NCI-H82 treated with DMSO at 0.1 percent for 48 hours (cell line): ENCODE measurements around the gene TMEM18.

Experiments used
- DNase-seq: peaks from one replicate; lab custom pipeline; 2025; ENCODE audit not compliant: unreplicated experiment; lab: John Stamatoyannopoulos, UW

Gene TMEM18

DNA sequence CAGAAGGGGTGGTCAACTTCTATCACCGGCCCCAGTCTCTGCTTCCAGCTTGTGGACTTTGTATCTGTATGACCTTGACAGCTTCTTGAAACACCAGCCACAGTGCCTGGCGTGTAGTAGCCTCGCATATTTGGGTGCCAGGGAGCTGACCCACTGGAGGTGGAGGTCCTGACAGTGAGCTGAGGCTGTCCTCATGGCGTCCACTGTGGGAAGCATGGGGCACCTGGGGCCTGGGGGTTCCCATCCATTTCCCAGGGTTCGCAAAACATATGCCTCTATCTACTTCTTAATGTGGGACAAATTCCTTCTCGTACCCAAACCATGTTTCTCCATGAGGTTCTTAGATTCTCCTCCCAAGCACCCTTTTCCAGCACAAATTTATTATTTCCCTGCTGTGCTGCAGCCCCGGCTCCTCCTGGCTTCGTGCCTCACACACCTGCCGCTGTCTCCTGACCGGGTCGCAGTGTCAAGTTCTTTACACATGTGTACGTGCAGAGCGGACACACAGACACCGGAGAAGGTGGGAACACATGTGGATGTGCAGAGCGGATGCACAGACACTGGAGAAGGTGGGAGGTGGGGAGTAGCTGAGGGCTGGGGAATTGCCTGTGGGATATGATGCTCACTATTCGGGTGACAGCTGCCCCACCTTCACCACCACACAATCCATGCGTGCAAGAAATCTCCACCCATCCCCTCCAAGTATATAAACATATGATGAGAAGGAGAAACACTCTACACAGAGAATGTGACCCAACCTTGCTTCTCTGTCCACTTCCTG lies 23.4 kb downstream of the TMEM18 start:
- DNase-seq, result no peak

DNA sequence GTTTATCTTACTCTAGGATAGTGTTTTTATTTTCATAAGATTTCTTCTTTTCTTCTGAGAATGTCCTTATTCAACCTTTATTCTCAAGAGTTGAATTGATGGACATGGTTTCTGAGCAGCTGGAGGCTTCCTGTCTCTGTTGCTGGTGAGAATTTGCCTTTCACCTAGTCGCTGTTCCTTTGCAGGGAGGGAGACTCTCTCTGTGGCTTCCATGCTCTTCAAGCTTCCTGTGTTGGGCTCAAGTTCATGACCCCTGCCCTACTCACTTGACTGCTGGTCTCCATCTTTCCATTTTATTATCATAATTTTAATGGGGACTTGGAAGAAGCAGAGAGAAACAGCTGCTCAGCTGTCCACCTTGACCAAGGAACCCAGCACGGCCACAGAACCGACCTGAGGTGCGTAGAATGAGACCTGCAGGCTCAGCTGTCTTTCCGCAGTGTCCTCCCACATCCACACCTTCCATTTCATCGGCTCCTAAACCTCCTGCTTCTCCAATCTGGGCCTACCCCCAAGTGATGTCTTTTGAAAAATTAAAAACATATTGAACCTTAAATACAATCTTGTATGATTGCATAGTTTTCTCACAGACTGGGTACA lies 24.2 kb downstream of the TMEM18 start:
- no peak for DNase-seq

DNA sequence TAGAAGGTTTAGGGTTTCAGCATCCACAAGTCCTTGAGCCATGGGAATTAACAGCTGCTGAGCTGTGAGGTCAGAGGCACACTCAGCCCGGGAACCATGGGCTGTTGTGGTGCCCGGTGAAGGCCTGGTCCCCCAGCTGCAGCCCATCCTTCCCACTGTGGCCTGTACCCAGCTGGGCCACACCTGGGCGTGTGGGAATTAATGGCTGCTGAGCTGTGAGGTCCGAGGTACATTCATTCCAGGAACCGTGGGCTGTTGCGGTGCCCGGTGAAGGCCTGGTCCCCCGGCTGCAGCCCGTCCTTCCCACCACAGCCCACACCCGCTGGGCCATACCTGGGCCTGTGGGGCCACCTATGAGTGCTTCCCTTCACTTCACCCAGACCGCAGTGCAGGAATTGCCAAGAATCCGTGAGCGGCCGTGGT lies 25.2 kb downstream of the TMEM18 start:
- DNase-seq, result no peak

DNA sequence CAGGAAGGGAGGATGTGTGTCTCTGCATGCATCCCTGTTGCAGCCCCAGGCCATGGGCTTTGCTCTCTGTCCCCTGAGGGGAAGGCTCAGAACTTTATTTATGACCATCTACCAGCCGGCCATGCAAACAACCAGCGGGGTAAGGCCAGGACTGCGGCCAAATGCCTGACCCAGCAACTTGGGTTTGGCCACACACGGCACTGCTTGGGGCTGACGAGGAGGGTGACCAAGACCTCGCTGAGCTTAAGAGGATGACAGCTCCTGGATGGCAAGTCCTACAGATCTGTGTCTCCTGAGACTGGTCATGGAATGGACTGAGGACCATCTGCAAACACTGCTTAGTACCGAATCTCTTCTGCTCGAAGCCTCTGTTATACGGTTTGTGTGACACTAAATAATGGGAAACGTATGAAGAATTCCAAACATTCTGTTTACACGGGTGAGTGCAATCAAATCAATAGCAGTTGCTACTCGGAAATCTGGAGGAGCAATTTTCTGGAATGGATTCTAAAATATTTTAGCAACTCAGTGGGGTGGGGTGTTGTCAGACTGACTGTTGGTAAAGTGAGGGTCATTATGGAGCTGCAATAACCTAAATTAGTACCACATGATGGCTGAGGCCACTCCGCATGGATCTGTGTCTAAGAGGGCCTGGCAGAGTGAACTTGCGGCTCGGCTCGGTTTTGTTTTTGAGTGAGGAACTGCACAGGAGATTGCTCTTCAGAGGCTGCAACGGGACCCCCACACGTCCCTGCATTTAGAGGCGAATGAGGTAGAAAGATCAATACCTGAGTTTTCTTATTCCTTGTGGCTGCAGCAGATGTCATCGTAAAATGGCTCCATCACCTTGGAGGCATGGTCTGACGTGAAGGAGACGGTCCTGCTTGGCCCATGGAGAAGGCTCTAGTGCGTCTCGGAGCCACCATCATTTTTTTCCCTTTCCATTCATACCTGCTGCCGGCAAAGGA lies 26.6 kb downstream of the TMEM18 start:
- no peak for DNase-seq

DNA sequence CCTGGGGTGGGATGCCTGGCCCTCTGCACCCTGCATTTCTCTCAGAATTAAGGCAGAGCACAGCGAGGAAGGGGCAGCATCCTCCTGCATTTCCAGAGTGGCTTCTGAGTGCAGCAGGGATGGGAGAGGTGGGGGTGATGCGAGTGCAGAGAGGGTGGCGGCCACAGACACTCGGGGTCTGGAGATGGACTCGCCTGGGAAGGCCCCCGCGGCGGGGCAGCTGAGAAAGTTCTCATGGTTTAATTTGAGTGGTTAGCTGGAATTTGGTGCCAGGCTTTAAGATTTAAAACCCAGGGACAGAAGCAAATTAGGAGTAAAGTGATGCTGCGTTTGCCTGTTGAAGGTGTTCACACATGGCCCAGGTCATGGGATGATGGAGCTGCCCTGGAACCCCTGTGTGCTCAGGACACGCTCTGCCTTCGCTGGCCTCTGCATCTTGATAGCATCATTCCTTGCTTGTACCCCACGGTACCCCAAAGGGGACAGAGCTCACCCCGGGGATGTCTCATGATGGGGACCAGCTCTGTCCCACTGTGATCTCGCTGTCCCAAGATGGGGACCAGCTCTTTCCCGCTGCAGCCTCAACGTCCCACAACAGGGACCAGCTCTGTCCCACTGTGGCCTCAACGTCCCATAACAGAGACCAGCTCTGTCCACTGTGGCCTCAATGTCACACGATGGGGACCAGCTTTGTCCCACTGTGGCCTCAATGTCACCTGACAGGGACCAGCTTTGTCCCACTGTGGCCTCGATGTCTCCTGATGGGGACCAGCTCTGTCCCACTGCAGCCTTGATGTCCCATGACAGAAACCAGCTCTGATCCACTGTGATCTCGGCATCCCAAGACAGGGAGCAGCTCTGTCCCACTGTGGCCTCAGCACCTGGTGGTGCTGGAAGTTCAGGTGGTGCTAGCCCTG lies 27.5 kb downstream of the TMEM18 start:
- no peak for DNase-seq

DNA sequence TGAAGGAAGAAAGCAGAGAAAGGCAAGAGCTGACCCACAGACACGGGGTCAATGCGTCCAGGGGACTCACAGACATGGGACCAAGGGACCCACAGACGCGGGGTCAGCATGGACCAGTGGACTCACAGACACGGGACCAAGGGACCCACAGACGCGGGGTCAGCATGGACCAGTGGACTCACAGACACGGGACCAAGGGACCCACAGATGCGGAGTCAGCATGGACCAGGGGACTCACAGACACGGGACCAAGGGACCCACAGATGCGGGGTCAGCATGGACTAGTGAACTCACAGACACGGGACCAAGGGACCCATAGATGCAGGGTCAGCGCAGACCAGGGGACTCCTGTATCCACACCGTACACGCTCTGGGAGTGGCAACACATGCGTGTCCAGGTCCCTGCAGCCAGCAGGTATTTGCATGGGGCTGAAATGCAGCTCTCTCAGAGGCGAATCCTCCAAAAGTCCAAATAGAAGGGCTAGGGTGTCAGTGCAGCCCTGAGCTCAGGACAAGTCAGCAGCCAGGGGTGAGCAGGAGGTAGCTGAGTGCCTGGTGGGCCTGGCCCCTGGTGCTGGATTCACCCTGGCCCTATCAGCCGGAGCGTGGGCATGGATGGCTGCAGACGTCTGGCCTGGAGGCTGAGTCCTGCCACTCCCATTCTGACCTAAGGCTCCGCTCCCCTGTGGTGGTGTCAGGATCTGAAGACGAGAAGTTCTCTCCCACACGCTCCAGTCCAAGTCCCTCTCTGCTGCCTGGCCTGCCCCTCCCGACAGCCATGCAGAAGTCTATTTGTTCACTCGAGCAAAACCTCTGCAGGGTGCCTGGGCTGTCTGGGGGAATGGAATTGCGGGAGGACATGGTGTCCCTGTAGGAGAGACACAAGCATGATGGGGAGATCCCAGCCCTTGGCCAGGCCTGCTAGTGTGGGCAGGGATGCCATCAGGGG lies 28.5 kb downstream of the TMEM18 start:
- DNase-seq, result no peak

DNA sequence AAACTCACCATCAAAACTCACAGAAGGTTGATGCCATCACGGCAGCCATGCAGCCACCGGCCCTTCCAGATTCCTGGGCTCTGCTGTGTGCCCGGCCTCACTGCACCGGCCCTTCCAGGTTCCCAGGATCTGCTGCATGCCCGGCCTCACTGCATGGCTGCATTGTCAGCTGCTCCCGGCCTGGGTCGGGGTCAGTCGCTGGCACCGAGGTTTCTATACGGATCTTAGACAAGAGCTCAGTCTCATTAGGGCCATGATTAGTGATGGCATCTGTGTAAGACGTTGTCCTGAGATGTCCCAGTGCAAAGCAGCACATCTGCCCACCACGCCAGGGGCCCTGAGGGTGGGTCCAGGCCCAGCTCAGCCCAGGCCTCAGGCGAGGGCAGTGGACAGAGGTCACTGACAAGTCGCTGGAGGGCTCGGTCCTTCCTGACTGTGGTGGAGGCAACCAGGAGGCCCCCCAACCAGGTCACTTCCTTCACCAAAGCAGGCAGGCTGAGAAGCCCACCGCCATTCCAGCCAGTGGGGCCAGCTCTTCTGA lies 29.4 kb downstream of the TMEM18 start:
- DNase-seq, result no peak

DNA sequence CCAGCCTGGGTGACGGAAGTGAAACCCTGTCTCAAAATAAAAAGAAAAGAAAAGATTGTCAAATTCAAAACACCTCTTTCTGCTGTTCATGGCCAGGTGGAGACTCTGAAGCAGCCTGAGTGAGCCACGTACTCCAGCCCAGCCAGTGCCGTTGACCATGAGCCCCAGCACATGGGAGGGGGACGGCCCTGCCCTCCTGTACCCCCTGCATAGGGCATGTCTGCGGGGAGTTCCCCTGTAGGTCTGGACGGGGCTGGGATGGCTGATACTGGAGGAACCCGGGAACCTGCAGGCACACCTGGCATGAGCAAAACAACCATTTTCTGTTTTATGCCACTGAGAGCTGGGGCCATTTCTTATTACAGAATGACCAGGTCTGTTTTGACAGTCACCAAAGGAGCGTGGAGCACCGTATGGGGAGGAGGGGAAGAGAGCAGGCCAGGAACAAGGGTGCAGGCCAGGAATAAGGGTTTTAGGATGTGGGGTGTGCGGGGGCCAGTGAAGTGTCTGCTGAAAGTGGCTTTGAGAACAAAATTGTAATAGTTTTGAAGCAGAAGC lies 30.1 kb downstream of the TMEM18 start:
- DNase-seq, result no peak

DNA sequence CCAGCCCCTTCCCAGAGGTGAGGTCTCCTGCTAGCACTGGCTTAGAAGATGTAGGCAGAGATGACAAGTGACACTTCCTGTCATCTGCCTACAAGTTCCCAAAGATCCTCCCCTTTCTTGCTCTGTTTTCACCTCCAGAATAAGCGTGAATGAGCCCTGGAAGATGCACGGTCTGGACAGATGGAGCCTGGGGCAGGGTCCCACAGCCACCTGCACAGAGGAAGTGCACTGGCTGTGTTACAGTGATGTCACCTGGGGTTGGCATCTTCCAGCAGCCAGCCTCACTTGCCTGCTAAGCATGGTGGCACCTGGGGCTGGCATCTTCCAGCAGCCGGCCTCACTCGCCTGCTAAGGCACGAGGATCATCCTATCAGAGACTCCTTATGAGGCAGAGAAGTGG lies 32.3 kb downstream of the TMEM18 start:
- no peak for DNase-seq

DNA sequence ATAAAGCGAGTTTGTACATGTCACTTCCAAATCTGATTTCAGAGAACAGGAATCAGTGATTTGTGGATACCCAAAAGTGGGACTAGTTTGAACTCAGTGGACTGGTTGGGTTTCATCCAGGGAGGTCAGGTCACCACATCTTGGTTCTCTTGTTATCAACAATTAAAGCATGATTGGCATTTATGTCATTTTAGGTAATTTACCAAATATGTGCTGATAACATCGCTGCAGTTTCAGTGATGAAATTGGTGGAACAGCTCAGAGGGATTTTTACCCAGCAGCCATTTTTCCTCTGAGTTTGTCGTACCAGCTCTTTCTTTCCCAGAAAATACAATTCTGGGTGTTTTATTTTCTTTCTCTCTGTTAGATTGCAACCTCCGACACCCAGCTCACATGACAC lies 33.4 kb downstream of the TMEM18 start:
- no peak for DNase-seq

DNA sequence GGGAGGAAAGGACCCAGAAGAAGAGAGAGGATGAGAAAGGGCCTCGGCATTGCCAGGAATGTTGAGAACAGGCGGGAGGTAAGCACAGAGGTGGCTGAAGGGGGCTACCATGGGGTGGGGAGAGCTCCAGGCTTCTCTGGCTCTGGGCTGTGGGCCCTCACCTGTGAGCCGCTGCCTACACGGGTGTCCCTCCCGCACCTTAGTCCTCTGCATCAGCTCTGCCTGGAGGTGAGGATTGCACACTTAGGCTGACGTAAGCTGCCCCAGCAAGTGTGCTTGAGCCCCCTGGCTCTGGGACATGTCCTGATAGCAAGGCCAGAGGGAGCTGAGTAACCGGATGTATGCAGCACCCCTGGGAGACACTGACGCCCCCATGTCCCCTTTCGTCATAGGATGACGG lies 33.9 kb downstream of the TMEM18 start:
- no peak for DNase-seq

DNA sequence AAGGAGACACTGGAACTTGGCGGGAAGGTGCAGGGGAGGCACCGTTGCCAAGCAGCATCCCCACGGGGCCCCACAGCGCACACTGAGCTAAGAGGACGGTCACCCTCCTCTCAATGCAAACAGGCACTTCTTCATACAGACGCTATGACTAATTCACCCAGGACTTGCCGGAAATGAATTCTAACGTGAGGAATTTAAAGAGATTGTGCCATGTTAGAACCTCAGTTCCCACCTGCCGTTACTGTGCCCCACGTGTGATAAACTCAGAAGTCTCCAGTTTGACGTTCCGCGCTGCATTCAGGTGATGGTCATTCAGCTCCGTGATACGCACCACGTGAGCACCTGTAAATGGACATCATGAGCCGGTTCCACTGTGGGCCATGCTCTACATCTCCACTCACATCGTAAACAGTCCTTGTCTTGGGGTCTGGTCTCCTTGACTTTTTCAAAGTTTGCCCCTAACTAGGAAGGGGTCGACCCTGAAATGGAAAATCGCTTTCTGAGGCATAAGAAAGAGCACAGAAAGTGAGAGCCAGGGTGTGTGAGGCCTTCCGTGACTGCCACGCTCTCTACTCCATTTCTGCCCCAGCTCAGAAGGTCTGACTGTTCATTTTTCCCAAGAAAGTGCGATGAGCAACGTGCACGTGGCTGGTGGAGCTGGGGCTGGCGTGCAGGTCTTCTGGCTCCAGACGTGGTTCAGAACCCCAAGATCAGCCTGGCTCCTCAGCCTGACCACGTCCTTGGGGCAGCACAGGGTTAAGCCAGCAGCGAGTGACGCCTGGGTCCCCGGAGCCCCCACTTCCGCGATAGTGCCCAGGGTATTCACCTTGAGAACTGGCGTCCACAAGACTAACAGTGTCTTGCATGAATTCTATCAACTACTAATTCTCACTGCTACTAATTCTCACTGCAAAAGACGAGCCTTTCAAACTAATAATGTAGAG lies 35.1 kb downstream of the TMEM18 start:
- DNase-seq, result no peak

DNA sequence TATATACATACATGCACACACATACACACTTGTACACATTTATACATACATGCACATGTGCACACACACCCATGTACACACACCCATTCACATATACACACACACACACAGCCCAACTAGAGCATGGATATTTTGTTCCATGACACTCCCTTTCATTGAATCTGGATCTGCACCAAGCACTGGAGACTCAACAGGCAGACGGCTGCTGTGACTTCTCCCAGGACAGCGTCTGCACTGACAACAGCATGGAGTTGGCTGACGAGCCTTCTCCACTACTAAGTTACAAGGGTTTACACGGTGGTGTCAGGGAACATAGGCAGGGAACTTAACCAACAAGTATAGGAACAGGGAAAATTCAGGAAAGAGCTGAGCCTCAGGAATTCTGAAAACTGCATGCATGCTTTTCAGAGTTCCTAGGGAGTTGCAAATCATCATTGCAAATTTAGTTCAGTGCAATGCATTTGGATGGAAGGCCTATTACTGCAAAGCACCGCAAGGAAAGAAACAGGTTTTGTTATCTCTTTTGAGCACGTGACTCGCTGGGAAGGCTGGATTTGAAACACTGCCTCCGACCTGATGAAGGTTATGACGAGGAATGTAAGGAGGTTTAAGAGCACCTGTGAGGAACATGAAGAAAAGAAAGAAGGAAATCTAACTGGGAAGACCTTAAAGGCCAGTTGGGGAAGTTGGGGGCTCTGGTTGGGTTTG lies 35.9 kb downstream of the TMEM18 start:
- no peak for DNase-seq

DNA sequence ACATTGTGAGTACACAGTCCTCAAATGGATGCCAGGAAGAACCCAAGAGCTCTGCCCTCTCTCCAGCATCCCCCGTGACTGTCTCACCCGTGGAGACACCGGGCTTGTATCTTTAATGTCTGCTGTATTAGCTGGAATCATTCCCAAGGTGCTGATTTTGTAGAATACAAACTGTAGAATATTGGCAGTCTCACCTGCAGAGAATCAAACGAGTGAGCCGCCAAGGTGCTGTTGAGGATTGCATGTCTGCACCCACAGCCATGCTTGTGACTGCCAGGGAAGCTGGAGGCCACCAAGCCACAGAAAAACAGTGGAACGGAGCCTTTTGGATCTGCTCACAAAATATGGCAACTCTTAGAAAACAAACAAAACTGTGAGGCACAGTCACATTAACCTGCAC lies 37.5 kb downstream of the TMEM18 start:
- no peak for DNase-seq

DNA sequence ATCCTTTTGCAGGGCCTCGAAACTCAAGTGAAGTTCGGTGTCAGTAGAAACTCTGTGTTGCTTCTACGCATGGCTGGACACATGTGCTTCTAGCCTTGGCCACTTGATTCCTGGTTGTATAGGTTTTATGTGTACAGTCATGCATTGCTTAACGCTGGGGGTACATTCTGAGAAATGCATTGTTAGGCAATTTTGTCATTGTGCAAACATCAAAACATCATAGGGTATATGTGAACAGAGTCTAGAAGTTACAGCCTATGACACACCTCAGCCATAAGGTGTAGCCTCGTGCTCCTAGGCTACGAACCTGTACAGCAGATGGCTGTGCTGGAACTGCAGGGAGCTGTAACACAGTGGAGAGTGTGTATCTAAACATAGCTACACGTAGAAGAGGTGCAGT lies 39.4 kb downstream of the TMEM18 start:
- no peak for DNase-seq

DNA sequence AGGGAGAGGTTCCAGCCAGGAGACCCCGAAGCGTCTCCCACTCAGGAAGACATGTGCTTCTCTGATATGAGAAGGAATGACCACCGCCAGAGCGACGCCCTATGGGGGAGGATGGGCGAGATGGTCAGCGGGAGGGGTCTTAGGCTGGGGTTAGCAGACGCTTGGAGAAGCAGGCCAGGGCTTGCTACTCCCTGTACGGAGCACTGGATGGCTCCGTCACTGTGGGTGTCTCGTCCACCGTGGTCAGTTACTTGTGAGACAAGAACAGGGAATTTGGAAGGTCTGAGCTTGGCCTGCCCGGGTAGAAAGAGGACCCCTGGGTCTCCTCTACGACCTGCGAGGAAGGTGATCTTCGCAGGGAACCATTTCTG lies 39.8 kb downstream of the TMEM18 start:
- DNase-seq, result no peak

DNA sequence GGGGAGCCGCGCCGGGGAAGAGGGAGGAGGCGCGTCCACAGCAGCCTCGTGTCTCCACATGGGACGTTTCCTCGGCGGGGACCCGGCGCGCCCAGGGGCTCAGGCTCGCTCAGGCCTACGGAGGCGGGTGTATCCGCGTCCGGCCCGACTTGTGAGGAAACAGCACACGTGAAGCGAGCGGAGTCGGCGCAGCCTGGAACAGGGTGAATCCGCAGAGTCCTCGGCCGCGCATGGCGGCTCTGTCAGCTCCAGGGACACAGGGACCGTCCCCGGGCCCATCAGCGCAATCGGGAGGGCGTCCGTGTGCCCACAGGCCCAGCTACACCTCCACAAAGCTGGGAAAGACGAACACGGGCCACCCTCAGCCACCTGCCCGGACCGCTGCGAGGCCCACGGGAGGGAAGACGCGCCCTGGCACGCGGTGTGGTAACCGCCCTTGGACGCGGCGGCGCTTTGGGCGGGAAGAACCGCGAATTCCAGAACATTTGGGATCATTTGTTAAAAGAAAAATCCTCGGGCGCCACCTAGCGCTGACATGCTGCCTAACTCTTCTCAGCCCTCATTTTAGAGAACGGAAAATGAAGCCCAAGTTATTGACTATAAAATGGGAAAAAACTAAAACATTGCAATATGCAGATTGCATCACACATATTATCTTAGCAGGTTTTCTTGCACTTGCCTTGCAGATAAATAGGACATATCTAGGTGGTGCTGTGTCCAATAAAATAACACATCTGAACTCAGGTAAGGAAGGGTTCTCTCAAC lies 40.4 kb downstream of the TMEM18 start:
- peak; percentile 3 for DNase-seq
